ENCODE measurements around the gene PRKAG2.

PRKAG2 gene

DNA sequence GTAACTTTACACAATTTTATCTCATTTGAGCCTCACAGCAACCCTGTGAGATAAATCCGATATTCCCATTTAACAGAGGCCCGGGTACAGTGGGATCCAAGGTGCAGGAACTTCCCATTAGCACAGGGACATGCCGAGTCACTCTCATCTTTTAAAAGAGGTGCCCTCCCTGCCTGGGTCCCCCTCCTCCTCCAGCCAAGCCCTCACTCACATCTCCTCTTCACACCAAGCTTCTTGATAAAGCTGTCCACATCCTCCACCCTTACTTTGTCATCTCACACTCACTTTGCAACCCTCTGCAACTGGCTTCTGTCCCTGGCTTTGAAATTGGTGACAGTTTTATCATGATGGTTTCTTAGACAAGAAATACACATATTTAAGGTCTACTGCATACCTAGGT lies 212.6 kb downstream of the PRKAG2 start:
- no peak for DNase-seq

- DNase-seq: no peak
Observed at GRCh38 chr7:151663382-151664100, 213.4 kb downstream of the PRKAG2 start.

DNA sequence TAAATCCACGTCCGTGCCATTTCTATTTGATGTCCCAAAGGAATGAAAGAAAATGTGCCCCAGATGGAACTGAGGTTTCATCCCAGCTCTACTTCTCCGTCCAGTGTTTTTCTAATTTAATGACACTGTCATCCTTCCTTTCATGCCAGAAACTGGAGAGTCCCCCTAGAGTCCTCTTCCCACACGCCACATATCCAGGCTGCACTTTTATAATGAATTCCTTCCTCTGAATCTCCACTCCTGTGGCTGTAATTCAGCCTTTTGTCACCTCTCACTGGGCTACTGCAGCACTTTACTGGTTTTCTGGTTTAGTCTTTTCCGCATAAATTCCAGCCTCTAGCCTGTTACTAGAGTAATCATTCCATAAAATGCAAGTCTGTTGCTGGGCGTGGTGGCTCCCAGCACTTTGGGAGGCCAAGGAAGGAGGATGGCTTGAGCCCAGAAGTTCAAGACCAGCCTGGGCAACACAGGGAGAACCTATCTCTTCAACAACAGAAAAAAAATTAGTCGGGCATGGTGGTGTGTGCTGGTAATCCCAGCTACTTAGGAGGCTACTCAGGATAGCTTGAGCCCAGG lies 214.6 kb downstream of the PRKAG2 start:
- DNase-seq: no peak

- no peak for DNase-seq
Observed at GRCh38 chr7:151661587-151661986, 215.3 kb downstream of the PRKAG2 start.

DNA sequence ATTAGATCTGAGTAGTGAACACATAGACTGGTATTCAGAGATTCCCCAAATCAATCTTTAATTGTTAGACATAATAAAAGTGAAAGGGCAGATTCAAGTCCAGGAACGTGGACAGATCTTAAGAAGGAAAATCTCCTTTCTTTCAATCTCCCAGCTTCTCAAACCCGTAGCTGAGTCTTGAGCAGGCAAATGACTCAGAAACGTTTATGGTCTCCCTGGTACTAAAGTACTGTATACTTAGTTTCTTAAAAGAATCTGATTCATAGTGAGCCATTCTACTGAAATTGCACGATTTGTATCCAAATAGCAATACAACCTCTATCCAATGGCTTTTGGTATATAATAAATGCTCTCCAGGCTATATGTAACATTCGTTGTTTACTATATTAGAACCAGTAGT lies 216.8 kb downstream of the PRKAG2 start:
- no peak for DNase-seq

DNA sequence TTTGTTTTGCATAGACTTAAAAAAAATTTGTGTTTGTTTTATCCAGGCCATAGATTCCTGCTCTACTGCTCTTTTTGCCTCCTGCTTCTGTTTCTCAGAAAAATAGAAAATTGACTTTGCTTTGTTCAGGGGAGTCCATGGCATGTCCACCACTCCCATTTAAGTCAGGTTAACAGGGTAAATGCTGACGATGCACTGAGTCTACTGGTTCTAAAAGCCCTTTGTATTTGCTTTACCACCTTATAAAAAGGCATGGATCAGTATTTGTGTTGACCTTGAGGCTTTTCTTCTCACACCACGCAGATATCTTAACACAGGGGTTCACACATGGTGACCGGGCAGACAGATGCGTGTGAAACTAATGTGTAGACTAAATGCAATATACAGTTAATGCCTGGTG lies 217.7 kb downstream of the PRKAG2 start:
- DNase-seq: no peak

- DNase-seq: no peak
Observed at GRCh38 chr7:151658778-151659177, 218.1 kb downstream of the PRKAG2 start.

DNA sequence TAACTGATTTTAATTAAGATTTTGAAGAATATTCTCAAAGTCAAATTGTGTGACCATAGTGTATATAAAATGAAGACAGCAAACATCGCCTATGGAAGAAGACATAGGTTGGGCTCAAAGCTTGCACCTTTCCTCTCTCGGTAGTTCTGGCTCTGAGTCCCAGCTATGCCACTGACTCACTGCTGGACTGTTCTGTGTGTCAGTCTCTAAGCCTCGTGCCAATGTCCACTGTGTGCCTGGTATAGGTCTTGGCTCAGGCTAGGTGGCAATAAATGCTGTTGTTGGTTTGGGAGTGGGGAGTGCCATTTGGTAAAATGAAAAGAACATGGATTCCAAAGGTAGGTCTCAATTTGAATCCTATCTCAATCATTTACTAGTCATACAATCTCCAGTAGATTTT lies 219.7 kb downstream of the PRKAG2 start:
- DNase-seq: no peak

GRCh38 chr7:151655555-151655954 lies 221.4 kb downstream of the PRKAG2 start:
- DNase-seq: no peak

- peak; percentile 51 for DNase-seq
Observed at GRCh38 chr7:151652111-151652510, 224.8 kb downstream of the PRKAG2 start.

DNA sequence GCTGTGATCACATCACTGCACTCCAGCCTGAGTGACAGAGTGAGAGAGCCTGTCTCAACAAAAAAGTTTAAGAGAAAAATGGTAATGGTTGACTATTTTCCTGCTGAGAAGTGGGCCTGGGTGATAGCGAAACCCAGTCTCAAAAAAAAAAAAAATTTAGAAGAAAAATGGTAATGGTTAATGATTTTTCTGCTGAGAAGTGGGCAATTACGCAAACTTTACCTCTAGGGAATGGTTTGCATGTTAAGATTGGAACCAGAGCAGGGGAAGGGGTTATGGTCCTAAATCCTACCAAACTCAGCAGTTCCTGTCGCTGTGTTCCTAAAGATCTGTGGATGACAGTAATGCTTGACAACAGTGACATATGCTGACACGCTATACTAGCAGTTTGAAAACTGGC lies 226.8 kb downstream of the PRKAG2 start:
- DNase-seq: no peak

DNA sequence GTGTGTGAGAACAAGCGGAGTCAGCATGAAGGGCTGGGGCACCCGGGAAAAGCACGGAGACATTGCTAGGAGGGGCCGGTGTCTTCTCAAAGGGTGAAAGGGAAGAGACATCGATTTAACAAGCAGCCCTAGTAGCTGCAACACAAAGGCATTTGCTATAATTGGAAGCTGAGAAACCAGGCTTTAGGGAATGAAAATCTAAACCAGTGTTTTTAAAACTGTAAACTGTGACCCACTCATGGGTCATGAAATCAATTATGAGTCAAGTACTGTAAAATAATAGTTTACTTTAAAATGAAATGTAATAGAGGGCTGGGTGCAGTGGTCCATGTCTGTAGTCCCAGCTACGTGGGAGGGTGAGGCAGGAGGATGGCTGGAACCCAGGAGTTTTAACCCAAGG lies 228.5 kb downstream of the PRKAG2 start:
- DNase-seq: no peak

- no peak for DNase-seq
Observed at GRCh38 chr7:151647874-151648273, 229.0 kb downstream of the PRKAG2 start.

DNA sequence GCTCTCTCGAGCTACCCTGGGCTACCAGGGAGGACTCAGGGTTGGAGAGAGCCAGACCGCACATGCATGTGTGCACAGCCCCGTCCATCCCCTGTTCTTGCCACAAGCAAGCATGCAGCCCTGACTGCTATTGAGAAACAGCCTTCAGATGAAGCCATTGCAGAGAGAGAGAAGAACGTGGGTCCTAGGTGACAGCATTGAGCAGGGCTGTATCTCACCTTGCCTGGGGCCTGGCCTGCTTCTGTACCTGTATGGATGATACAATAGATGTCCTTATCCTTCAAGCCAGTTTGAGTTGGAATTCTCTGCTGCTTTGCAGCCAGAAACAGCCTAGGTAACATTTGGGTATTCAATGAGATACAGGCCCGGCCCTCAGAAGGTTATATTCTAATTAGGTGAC lies 229.9 kb downstream of the PRKAG2 start:
- no peak for DNase-seq

GRCh38 chr7:151645311-151645710 lies 231.6 kb downstream of the PRKAG2 start:
- no peak for DNase-seq

GRCh38 chr7:151644554-151644953 lies 232.4 kb downstream of the PRKAG2 start:
- DNase-seq: no peak

DNA sequence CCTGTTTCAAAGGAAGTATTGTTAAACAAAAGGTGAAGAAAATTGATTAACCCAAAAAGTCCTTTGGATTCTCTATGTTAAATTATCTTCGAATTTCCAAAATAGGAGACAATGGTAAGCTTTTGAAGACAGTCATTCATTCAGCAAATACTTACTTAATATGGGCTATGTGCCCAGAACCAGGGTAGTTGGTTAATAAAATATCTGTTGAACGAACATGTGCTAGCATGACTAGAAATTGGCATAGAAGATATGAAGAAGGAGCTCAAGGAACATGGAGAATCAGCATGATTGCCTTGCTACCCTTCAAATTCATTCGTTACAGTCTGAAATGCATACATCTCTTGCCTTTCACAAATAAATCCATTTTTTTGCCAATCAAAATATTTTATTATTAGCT lies 234.2 kb downstream of the PRKAG2 start:
- no peak for DNase-seq

GRCh38 chr7:151641587-151641986 lies 235.3 kb downstream of the PRKAG2 start:
- no peak for DNase-seq

GRCh38 chr7:151637781-151638261 lies 239.1 kb downstream of the PRKAG2 start:
- no peak for DNase-seq

GRCh38 chr7:151634643-151635042 lies 242.3 kb downstream of the PRKAG2 start:
- DNase-seq: no peak

- DNase-seq: no peak
Observed at GRCh38 chr7:151633516-151633812, 243.5 kb downstream of the PRKAG2 start.

GRCh38 chr7:151632750-151633515 lies 244.0 kb downstream of the PRKAG2 start:
- no peak for DNase-seq

DNA sequence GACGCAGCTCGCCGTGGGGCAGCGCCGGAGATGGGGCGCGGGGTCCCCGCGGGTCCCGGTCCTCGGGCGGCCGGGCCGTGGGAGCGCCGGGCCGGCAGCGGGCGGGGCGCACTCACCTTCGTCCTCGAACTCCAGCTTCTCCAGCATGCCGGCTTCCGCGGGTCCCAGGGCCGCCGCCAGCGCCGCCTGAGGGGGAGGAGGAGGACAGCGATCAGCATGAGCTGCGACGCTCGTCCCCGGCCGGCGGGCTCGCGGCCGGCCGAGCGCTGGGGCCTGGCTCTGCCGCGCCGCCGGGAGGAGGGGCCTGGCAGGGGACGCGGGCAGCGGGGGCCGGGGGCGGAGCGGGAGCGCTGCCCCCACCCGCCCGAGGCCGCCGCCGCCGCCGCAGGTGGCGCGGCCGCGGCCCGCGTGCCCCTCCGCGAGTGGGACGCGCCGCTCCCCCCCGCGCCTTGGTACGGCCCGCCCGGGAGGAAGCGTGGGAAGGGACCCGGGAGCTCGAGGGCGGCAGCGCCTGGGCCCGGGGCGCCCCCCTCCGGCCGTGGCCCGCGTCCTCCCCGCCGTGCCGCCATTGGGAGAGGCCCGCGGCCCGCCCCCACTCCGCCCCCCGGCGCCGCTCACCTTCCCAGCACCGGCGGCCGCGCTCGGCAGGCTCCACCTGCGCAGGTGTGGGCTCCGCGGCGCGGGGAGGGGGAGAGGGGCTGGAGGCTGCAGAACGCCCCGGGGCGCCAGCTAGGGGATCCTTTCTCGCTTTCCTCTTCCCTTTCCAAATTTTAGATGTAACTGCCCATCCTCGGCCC lies 244.8 kb downstream of the PRKAG2 start:
- DNase-seq: no peak

DNA sequence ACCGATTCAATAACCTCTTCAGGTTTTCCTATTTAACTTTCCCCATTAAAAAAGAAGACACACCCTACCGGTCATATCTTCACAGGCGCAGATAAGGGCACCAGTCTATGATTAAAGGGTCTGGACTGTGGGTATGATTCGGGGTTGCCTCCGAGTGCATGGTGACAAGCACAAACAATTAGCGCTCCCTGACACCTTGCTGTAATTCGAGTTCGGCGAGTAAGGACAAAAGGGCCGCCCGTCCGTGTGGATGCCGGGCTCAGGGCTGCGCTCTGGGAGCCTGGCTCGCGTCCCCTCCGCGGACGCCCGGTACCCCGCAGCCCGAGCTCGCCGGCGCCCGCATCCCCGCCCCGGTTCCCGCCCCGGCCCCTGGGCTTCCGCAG lies 245.4 kb downstream of the PRKAG2 start:
- DNase-seq: no peak
